Dermis blood vessel endothelial cell (primary cell): Measurements from ENCODE around the gene ADAMTS4. TPM values are rescaled to one million over a fixed set of nuclear protein-coding genes. Genes with fewer than 3 reads are reported as not detected.
A peak's percentile ranks its signal among the peaks of the same experiment; 100 is the strongest.
"Not testable (repeated sequence)": the region's sequence is repeated elsewhere in the genome, so short reads cannot be mapped to it uniquely, and the experiment has no call there.

Experiments used
- DNase-seq: peaks from one replicate; pipeline ENCODE4 v3.0.0; 2010
- total RNA-seq: library from RNA; depleted of rRNA; stranded (reverse); fragments of >200 nt; gene quantifications from 2 replicates; pipeline ENCODE4 v1.2.3, GENCODE V29; 2014

The ADAMTS4 gene
- total RNA-seq = 19.7 and 38.9 TPM in 2 replicates

DNA sequence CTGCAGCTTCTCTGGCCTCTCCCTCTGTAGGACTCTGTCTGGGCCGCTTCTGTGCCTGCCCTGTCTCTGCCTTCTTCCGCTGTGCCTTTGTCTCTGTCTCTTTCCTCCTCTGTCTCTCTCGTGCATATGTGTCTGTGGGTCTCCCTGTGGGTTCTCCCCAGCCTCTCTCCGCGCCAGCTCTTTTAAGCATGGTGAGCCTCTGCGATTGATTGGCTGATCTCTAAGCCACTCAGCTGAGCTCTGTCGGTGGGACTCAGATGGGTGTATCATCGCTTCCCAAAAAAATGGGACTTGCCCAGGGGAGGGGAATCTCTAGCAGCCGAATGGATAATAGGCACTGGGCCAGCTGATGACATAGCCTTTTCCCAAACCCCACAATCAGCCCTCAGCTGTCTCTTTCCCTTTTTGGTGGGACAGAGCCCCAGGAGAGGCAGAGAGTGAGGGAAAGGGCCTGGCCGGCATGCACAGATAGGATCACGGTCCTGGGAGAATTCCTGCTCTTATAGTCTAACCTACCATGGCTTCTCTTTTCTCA, at the start of gene ADAMTS4:
Gene ADAMTS4, minus strand, starts transcription at position 158 of the 535 bp plus-strand sequence. CDS start 427 bp downstream, outside the sequence.
- DNase-seq = peak; percentile 79

GRCh38 chr1:161244888-161245287, 46.0 kb upstream of the ADAMTS4 start:
- no peak for DNase-seq

GRCh38 chr1:161242313-161242712, 43.5 kb upstream of the ADAMTS4 start:
- DNase-seq = no peak

DNA sequence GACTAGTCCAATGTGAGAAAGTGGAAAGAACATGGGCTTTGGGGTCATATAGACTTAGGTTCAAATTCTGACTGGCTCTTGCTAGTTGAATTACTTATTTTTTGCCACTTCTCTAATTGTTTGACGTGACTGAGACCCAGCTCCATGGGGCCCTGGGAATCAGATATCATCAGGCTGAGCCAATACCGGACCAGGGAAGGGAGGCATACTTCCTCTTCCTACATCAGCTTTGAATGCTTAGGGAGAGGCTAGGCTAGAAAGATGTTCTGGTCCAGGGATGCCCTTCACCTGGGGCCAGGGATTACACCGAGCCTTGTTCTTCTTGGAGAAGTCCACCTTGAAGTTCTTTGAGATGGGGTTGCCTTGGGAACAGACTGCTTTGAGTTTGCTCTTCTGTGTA, 42.8 kb upstream of the ADAMTS4 start:
- no peak for DNase-seq

GRCh38 chr1:161238039-161238473, 39.2 kb upstream of the ADAMTS4 start, which contains the start of gene NR1I3:
Gene NR1I3 (minus strand): TSS chr1:161238203. CDS start chr1:161236565, 1,638 bp downstream.
- no peak for DNase-seq

- DNase-seq = no peak
These were observed 37.3 kb upstream of the ADAMTS4 start for GRCh38 chr1:161235957-161236775.

- no peak for DNase-seq
These were observed 34.2 kb upstream of the ADAMTS4 start for GRCh38 chr1:161233102-161233501.

GRCh38 chr1:161230762-161231161, 31.9 kb upstream of the ADAMTS4 start:
- DNase-seq = no peak

GRCh38 chr1:161229896-161230295, 31.0 kb upstream of the ADAMTS4 start:
- DNase-seq = peak; percentile 29

DNA sequence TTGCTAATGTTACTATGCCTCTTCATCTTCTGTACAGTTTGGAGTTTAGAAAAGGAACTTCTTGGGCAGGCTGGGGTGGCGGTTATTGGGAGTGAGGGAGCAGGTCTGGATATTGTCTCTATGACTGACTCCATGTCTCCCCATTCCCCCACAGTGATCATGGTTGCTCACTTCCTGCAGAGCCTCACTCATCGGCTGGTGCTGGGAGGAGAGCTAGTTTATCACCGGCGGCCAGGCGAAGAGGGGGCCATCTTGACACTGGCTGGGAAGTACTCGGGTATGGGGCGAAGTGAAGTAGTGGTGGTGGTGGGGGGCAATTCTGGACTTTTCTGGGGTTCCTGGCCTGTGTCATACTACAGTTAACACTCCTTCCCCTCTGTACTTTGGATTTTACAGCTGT, 29.2 kb upstream of the ADAMTS4 start:
- DNase-seq = peak; percentile 31

GRCh38 chr1:161227196-161227871, 28.5 kb upstream of the ADAMTS4 start:
- peak; percentile 88 for DNase-seq

DNA sequence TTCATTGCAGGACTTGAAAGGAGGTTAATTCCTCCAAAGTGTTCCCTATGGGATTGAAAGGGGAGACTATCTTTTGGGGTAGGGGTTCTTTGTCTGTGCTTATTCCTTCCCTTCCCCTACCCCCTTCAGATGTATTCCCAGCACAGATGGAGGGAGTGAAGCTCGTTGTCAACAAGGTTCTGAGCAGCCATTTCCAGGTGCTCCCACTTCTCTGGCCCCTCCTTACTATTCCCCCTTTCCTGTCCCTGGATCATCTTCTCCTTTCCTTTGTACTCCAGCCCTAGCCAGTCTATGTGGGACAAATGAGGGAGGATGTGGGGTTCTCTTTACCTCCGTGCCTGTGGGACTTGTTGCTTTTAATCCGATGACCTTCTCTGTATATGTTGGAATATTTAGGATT, 27.9 kb upstream of the ADAMTS4 start:
- no peak for DNase-seq

DNA sequence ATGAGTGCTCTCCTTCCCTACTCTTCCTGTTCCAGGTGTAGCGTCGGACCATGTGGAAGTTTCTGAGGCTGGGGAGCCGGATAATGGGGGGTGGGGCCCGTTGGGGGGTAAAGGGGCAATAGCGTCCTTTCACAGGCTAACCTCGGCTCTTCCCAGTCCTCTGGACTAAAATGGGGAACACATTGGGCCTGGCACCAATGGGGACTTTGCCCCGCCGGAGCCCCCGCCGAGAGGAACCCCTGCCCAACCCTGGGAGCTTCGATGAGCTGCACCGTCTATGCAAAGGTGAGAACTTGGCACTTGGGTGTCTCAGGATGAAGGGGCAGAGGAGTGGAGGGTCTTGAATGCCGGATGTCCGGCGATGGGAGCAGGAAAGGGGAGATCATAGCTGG, 27.5 kb upstream of the ADAMTS4 start:
- DNase-seq = no peak

DNA sequence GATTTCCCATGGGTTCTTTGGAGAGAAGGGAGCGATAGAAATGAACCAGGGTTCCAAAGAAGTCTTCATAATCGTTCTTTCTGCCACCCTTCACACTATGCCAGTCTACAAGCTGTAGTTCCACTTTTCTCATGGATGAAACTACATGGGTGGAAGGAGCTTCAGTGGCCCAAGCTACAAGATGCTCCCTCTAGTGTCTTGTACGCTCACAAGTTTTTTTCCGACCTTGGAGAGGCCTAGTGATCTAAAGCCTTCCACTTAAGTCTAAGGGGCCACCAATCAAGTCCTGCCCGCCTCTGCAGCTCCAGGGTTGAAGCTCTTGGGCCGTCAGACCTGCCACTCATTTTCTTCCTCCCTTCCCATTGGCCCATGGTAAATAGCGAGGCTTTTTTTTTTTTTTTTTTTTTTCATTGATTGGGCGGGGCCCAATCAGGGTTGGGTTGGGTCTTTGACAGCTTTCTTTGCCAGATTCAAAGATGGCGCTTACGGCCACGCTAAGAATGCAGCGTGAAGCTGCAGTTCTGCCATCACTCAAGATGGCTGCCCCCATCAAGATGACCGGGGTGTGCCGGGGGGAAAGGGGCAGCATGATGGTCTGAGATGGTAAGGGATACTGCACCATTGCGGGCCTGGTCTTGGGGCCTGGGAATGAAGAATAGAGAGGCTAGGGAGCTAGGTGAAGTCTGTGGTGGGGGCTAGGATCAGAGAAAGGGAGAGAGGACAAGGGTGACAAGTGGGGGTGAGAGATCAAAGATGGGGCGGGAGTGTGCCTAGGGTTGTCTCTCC, 26.9 kb upstream of the ADAMTS4 start, which contains the start of gene TOMM40L:
Gene TOMM40L, plus strand, starts transcription at position 527 of the 786 bp plus-strand sequence. CDS start 430 bp downstream, outside the sequence.
- peak; percentile 99 for DNase-seq

GRCh38 chr1:161225178-161225533, 26.3 kb upstream of the ADAMTS4 start:
- DNase-seq = no peak

DNA sequence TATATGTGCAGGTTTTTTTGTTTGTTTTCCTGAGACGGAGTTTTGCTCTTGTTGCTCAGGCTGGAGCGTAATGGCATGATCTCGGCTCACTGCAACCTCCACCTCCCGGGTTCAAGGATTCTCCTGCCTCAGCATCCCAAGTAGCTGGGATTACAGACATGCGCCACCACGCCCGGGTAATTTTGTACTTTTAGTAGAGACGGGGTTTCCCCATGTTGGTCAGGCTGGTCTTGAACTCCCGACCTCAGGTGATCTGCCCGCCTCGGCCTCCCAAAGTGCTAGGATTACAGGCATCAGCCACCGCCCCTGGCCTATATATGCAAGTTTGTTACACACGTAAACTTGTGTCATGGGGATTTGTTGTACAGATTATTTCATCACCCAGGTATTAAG, 25.8 kb upstream of the ADAMTS4 start:
- not testable (repeated sequence) for DNase-seq

DNA sequence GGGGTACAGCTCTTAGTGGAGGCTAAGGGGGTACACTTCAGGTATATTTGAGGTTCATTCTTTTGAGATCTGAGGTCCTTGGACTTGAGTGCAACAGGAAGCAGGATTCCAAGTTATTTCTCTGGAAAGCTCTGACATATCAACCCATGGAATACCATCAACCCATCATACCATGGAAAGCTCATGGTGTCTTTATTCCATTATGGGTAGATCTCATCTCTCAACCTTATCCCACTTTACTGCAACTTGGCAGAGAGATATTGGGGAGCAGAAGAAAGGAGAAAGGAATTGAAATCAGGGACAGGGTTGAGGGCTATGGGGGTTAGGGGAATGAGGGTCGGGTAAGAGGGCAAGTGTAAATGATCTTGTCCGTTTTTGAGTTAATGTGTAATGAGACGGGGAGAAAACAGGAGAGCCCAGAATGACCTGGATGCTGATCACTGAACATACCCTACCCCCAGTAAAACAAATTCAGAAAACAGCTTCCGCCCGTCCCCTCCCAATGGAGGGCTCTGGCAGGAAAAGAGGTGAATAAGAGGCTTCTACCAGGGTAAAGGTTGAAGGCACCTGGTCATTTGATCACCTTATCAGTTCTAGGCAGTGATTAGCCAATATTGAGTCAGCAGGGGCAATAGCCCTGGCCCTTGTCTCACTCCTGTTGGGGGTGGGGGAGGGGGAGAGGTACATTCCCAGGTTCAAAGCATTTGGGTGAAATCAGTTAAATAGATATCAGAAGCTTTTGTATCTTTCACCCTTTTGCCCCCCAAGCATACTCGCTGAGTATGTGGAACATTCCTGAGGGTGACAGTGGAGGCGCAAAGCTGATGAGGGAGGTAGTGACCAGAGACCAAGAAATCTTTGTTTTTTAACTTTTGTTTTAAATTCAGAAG, 25.2 kb upstream of the ADAMTS4 start:
- no peak for DNase-seq

GRCh38 chr1:161222175-161223019, 23.5 kb upstream of the ADAMTS4 start:
- DNase-seq = no peak

DNA sequence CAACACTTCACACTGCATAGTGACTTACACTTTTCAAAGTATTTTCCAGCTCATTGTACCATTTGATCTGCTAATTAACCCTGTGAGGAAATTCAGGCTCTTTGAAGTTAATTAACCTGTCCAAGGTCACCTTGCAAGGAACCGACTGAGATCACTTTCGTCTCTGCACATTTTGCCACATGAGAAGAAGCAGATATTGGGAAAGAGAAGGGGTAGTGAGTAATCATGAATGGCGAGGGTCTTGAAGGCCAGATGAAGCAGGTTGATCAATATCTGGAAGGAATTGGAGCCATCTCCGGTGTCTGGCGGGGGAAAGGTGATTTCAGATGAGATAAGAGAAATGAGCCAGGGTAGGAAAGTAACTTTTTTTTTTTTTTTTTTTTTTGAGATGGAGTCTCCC, 21.1 kb upstream of the ADAMTS4 start:
- no peak for DNase-seq

GRCh38 chr1:161219078-161219892, 20.4 kb upstream of the ADAMTS4 start:
- no peak for DNase-seq
